GM23248 (cell line): ENCODE measurements around the gene B3GNT5.

ENCODE experiments used
- EZH2 ChIP-seq: fragments of 200-600 bp; sonication (generic); IDR thresholded peaks from 2 replicates; pipeline ENCODE4 v1.6.1; 2018; ENCODE audit warnings: antibody characterized with exemption, mild to moderate bottlenecking; ENCODE audit not compliant: insufficient read depth, poor library complexity, severe bottlenecking
- EZH2phosphoT487 ChIP-seq: fragments of 200-600 bp; sonication (generic); IDR thresholded peaks from 2 replicates; pipeline ENCODE4 v1.6.1; 2018; ENCODE audit warnings: antibody characterized with exemption, moderate library complexity, mild to moderate bottlenecking, low read depth; ENCODE audit not compliant: insufficient read depth

- TF ChIP-seq EZH2 (no peak), EZH2phosphoT487 (no peak)
Measured at GRCh38 chr3:183299976-183300375, 46.9 kb downstream of the B3GNT5 start.
